ENCODE results near the gene BMX. TPM values are rescaled to one million over a fixed set of nuclear protein-coding genes. Genes with fewer than 3 reads are reported as not detected.

BMX gene
- total RNA-seq, 2 donors from 2014 or later, result 6.2 to 10.0 TPM

DNA sequence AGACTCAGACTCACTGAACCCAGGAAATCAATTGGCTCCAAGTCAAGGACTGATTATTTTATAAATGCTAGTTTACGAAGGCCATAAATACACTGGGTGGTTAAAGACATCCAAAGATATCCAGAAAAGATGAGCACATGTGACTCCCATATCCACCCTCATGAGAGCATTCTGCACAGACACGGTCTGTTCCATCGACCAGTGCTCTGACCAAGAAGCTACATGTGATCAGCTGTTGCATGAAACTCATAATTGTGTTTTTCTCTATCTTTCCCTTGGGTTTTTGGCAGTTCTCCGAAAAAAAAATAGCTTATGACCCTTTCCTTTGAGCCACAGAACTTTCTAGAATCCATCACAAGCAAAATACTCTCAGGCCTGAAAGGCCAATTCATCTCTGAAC lies 4.8 kb upstream of the BMX start:
- Histone ChIP-seq H3K4me3 (no peak overlapping the region), H3K27ac (no peak overlapping the region), H3K36me3 (no peaks in the 10 kb centered on the region), H3K9me3 (no peaks in the 10 kb centered on the region), H3K27me3 (replicated peaks; ENCODE audit: insufficient read depth) (no peaks in the 10 kb centered on the region), H3K4me1 (ENCODE audit: control insufficient read depth in 1 of 2, low read depth in 2 of 2) (peaks cover 0 to 5% of the 10 kb centered on the region in 2 donors)
- TF ChIP-seq, protein P1, sequence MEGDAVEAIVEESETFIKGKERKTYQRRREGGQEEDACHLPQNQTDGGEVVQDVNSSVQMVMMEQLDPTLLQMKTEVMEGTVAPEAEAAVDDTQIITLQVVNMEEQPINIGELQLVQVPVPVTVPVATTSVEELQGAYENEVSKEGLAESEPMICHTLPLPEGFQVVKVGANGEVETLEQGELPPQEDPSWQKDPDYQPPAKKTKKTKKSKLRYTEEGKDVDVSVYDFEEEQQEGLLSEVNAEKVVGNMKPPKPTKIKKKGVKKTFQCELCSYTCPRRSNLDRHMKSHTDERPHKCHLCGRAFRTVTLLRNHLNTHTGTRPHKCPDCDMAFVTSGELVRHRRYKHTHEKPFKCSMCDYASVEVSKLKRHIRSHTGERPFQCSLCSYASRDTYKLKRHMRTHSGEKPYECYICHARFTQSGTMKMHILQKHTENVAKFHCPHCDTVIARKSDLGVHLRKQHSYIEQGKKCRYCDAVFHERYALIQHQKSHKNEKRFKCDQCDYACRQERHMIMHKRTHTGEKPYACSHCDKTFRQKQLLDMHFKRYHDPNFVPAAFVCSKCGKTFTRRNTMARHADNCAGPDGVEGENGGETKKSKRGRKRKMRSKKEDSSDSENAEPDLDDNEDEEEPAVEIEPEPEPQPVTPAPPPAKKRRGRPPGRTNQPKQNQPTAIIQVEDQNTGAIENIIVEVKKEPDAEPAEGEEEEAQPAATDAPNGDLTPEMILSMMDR (IDR thresholded peaks at IDR 0.05), result no peak
- DNase-seq (ENCODE audit: low spot score), result no peak
- no peak for ATAC-seq (ENCODE audit: insufficient number of reproducible peaks, low FRiP score, low read depth)

DNA sequence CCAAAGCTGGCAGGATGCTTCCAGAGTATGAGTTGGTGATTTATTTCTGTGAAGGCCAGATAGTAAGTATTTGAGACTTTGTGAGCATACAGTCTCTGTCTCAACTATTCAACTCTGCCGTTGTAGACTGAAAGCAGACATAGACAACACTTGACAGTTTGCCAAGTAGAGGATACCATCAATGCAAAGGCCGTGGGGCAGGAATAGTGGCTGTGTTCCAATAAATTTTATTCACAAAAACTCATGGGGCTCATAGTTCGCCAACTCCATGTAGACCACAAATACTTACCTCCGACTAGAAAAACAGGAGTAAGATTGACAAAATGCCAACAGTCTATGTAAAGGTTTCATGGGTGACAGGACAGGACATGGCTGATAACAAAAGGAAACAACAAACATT lies 3.8 kb upstream of the BMX start:
- Histone ChIP-seq H3K9me3 (no peaks in the 10 kb centered on the region), H3K27me3 (replicated peaks; ENCODE audit: insufficient read depth) (no peaks in the 10 kb centered on the region), H3K4me1 (ENCODE audit: control insufficient read depth in 1 of 2, low read depth in 2 of 2) (peaks cover 0 to 5% of the 10 kb centered on the region in 2 donors), H3K27ac (no peak overlapping the region), H3K4me3 (no peak overlapping the region), H3K36me3 (no peaks in the 10 kb centered on the region)
- no peak for ATAC-seq (ENCODE audit: insufficient number of reproducible peaks, low FRiP score, low read depth)
- TF ChIP-seq, protein P1 (IDR thresholded peaks at IDR 0.05), result no peak
- DNase-seq (ENCODE audit: low spot score), result no peak

DNA sequence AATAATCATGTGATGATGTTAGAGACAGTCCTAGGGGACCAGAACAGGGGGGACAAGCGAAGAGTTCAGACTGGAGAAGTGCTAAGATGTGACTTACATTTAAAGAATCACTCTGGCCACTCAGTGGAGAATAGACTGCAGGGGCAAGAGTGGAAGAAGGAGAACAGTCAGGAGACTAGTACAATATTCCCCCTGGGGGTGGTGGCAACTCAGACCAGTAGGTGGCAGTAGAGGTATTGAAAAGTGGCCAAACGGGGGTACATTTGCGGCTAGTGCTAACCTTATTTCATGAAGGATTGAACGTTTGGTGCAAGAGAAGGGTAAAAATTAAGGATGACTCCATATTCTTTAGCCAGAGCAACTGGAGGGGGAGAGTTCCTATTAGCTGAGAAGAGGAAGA lies 2.7 kb upstream of the BMX start:
- Histone ChIP-seq H3K4me1 (ENCODE audit: control insufficient read depth in 1 of 2, low read depth in 2 of 2) (peaks cover 0 to 5% of the 10 kb centered on the region in 2 donors), H3K9me3 (no peaks in the 10 kb centered on the region), H3K27me3 (replicated peaks; ENCODE audit: insufficient read depth) (no peaks in the 10 kb centered on the region), H3K36me3 (no peaks in the 10 kb centered on the region), H3K27ac (no peak overlapping the region), H3K4me3 (no peak overlapping the region)
- no peak for ATAC-seq (ENCODE audit: insufficient number of reproducible peaks, low FRiP score, low read depth)
- no peak for DNase-seq (ENCODE audit: low spot score)
- TF ChIP-seq, protein P1 (IDR thresholded peaks at IDR 0.05), result peak; percentile 21

DNA sequence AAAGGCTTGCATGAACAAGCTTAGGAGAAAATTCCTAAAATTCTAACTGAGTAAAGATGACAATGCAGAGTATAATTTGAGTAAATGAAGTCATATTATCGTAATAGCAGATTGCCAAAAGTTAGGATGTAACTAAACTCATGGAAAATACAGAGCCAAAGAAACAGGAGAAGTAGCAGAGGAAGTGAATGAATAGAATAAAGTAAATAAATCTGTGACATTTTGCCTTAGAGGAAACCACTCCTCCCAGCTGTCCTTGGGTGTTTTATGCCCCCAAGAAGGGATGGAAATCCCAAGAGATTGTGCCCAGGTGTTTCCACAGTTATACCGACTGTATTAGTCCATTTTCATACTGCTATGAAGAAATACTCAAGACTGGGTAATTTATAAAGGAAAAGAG lies 1.9 kb upstream of the BMX start:
- TF ChIP-seq, protein P1 (IDR thresholded peaks at IDR 0.05), result no peak
- DNase-seq (ENCODE audit: low spot score) (no peak), ATAC-seq (ENCODE audit: insufficient number of reproducible peaks, low FRiP score, low read depth) (no peak)
- Histone ChIP-seq H3K9me3 (no peaks in the 10 kb centered on the region), H3K27me3 (replicated peaks; ENCODE audit: insufficient read depth) (no peaks in the 10 kb centered on the region), H3K27ac (no peak overlapping the region), H3K4me3 (no peak overlapping the region), H3K36me3 (no peaks in the 10 kb centered on the region), H3K4me1 (ENCODE audit: control insufficient read depth in 1 of 2, low read depth in 2 of 2) (peaks cover 0 to 2% of the 10 kb centered on the region in 2 donors)

DNA sequence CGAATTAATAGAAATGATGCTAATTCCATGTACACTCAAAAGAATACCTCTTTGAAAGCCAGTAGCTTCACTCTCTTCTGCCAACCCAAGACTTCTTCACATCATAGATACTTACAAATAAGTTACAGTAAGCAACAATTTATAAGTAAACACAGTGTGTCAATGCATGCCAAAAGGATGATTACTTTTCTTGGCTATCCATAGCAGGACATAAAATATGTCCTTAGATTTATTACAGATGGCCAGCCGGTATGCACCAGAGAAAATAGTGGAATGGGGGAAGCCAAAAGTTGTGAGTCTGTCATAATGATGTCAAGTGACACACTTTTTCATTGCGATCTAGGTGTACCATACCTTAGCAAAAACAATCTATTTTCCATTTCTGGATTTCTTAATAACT lies 631 bp upstream of the BMX start:
- ATAC-seq (ENCODE audit: insufficient number of reproducible peaks, low FRiP score, low read depth), result no peak
- no peak overlapping the region for H3K27ac ChIP-seq
- no peaks in the 10 kb centered on the region for H3K27me3 ChIP-seq (replicated peaks; ENCODE audit: insufficient read depth)
- no peaks in the 10 kb centered on the region for H3K36me3 ChIP-seq
- no peaks in the 10 kb centered on the region for H3K9me3 ChIP-seq
- TF ChIP-seq, protein P1 (IDR thresholded peaks at IDR 0.05), result no peak
- no peak for DNase-seq (ENCODE audit: low spot score)
- no peaks in the 10 kb centered on the region for H3K4me1 ChIP-seq (ENCODE audit: control insufficient read depth in 1 of 2, low read depth in 2 of 2)
- no peak overlapping the region for H3K4me3 ChIP-seq
